K562 (cell line): Measurements from ENCODE around the gene HDAC6. TPM values are rescaled to one million over a fixed set of nuclear protein-coding genes. Genes with fewer than 3 reads are reported as not detected.

Experiments
- ATAC-seq: fragments of 200-7000 bp; cut with Tn5 transposase; 3 replicates; pipeline ENCODE4 v1.9.1; 2020; ENCODE audit warnings: moderate library complexity
- BruUV-seq: library from RNA; stranded (reverse); fragments of 400-500 nt; replicated peaks from 2 replicates; lab custom pipeline; 2021; lab: Mats Ljungman, UMichigan
- CTCF ChIA-PET: fragments of 300-600 bp; formaldehyde crosslinking; extraction: SDS; loops from one replicate; lab custom pipeline; 2021; ENCODE audit warnings: low intra/inter-chr PET ratio; lab: Yijun Ruan, JAX
- POLR2A ChIA-PET: fragments of 300-600, 350-650 bp; sonication (Branson Sonifier 250); formaldehyde crosslinking; extraction: SDS; loops from one replicate; lab custom pipeline; 2021; ENCODE audit warnings: antibody characterized with exemption, inconsistent platforms; lab: Yijun Ruan, JAX
- DNase-seq, 4 experiments: peaks; one replicate each; pipeline versions ENCODE4 v3.0.0 to v3.0.0-alpha.2; 2011 to 2018; ENCODE audit warnings: low spot score in 3 of 4, mixed read lengths in 3 of 4; ENCODE audit errors: extremely low read depth in 1 of 4
- FAIRE-seq: peaks from 2 replicates; lab custom pipeline; 2011; peaks lifted over from hg19 to GRCh38; lab: Jason Lieb, UNC
- H2AFZ ChIP-seq: 2 replicates; pipeline ENCODE4 v1.6.0; 2011; ENCODE audit warnings: low read depth, low read length, control low read depth, inconsistent platforms
- H3K27ac ChIP-seq: fragments of 200-600 bp; 3 replicates; pipeline ENCODE4 v1.8.0; 2011; ENCODE audit warnings: low read depth, mild to moderate bottlenecking, control low read depth, inconsistent platforms, low read length, moderate library complexity, mixed read lengths; ENCODE audit errors: extremely low read depth
- H3K27me3 ChIP-seq, 2 experiments: fragments of 300-600 bp in 1 of 2; 2 replicates in 1 of 2; 3 replicates in 1 of 2; pipeline versions ENCODE4 v1.6.0 to v1.8.0; 2011; ENCODE audit warnings: inconsistent platforms in 2 of 2, low read length in 2 of 2, mild to moderate bottlenecking in 1 of 2, mixed read lengths in 1 of 2, moderate library complexity in 1 of 2; ENCODE audit not compliant: control insufficient read depth in 2 of 2, insufficient read depth in 2 of 2
- H3K36me3 ChIP-seq: fragments of 300-600 bp; 3 replicates; pipeline ENCODE4 v1.8.0; 2011; ENCODE audit warnings: mild to moderate bottlenecking, low read length, inconsistent platforms; ENCODE audit not compliant: control insufficient read depth, insufficient read depth
- H3K4me1 ChIP-seq, 2 experiments: fragments of 200-600 bp in 1 of 2; replicated peaks in 1 of 2; 2 replicates in 1 of 2; 3 replicates in 1 of 2; pipeline versions ENCODE4 v1.5.1 to v1.8.0; 2011; ENCODE audit warnings: inconsistent platforms in 2 of 2, low read length in 2 of 2, mild to moderate bottlenecking in 1 of 2, mixed read lengths in 1 of 2, moderate library complexity in 1 of 2; ENCODE audit not compliant: control insufficient read depth in 2 of 2, insufficient read depth in 2 of 2
- H3K4me2 ChIP-seq: 2 replicates; pipeline ENCODE4 v1.6.1; 2011; ENCODE audit warnings: low read length, control low read depth, inconsistent platforms, mixed read lengths; ENCODE audit not compliant: insufficient read depth
- H3K4me3 ChIP-seq: fragments of 200-600 bp; sonication (generic), shearing (Covaris generic); 2 replicates; pipeline ENCODE4 v1.5.1; 2016; ENCODE audit warnings: control low read depth, inconsistent platforms
- H3K79me2 ChIP-seq: fragments of 200-600 bp; 3 replicates; pipeline ENCODE4 v1.8.0; 2011; ENCODE audit warnings: low read length, inconsistent platforms; ENCODE audit not compliant: control insufficient read depth, insufficient read depth
- H3K9ac ChIP-seq, 2 experiments: 2 replicates each; pipeline versions ENCODE4 v1.6.0 to v1.6.1; 2011; ENCODE audit warnings: low read depth in 2 of 2, low read length in 2 of 2, control low read depth in 1 of 2, inconsistent platforms in 1 of 2, mild to moderate bottlenecking in 1 of 2, mixed read lengths in 1 of 2; ENCODE audit not compliant: insufficient read depth in 1 of 2
- H3K9me1 ChIP-seq: one replicate; pipeline ENCODE4 v1.6.0; 2011; ENCODE audit warnings: inconsistent platforms, mild to moderate bottlenecking, low read length, moderate library complexity; ENCODE audit not compliant: control insufficient read depth, insufficient read depth
- H3K9me3 ChIP-seq: replicated peaks from 2 replicates; pipeline ENCODE4 v1.5.1; 2011; ENCODE audit warnings: low read depth, low read length, inconsistent platforms; ENCODE audit not compliant: control insufficient read depth, insufficient read depth
- H4K20me1 ChIP-seq: replicated peaks from 2 replicates; pipeline ENCODE4 v1.6.1; 2011; ENCODE audit warnings: low read length, inconsistent platforms, mixed read lengths; ENCODE audit not compliant: control insufficient read depth, insufficient read depth
- FOXJ3 ChIP-seq: sonication (generic); formaldehyde crosslinking; IDR thresholded peaks from 2 replicates; pipeline ENCODE4 v1.4.0; 2020; ENCODE audit warnings: mild to moderate bottlenecking, missing genetic modification reagents
- MYC ChIP-seq, 2 experiments: fragments of 250-450 bp in 1 of 2; sonication (Bioruptor Pico) in 1 of 2; IDR thresholded peaks; 2 replicates each; pipeline versions ENCODE4 v1.5.1 to v1.6.1; 2012 to 2021; ENCODE audit warnings: low read depth in 2 of 2, borderline replicate concordance in 1 of 2, improper control_type of control experiment in 1 of 2, low read length in 1 of 2, mild to moderate bottlenecking in 1 of 2, moderate library complexity in 1 of 2
- RBBP5 ChIP-seq: fragments of 200-600 bp; sonication (generic); IDR thresholded peaks from 2 replicates; pipeline ENCODE4 v1.6.1; 2012; ENCODE audit warnings: borderline replicate concordance, mild to moderate bottlenecking, low read length, control low read depth, inconsistent platforms; ENCODE audit not compliant: insufficient read depth, poor library complexity, severe bottlenecking
- RBM17 ChIP-seq: fragments of 200-400 bp; formaldehyde crosslinking; IDR thresholded peaks from 2 replicates; pipeline ENCODE4 v1.6.1; 2017; ENCODE audit warnings: low read depth, mild to moderate bottlenecking, low read length, borderline replicate concordance
- RFX1 ChIP-seq: fragments of 450-650 bp; IDR thresholded peaks from 2 replicates; pipeline ENCODE4 v1.6.1; 2016; ENCODE audit warnings: mild to moderate bottlenecking, moderate library complexity
- SP2 ChIP-seq: IDR thresholded peaks from 2 replicates; pipeline ENCODE4 v1.6.1; 2011; ENCODE audit warnings: mild to moderate bottlenecking, low read depth, low read length, moderate library complexity; ENCODE audit not compliant: poor library complexity, severe bottlenecking; ENCODE audit errors: extremely low read depth
- ZBTB49 ChIP-seq: sonication (generic); formaldehyde crosslinking; IDR thresholded peaks from 2 replicates; pipeline ENCODE4 v1.8.0; 2022; ENCODE audit warnings: missing genetic modification reagents, mild to moderate bottlenecking, borderline replicate concordance
- ZFP91 ChIP-seq: sonication (generic); formaldehyde crosslinking; IDR thresholded peaks from 2 replicates; pipeline ENCODE4 v1.8.0; 2022; ENCODE audit warnings: mild to moderate bottlenecking, missing genetic modification reagents
- ZNF766 ChIP-seq: fragments of 200-800 bp; sonication (Bioruptor generic); conservative IDR thresholded peaks from 2 replicates; pipeline ENCODE4 v1.6.1; 2016; ENCODE audit warnings: missing genetic modification characterization, missing compliant biosample characterization
- WGBS: fragments of 100-300 bp; shearing (Covaris generic); methylation state at CpG from one replicate; pipeline ENCODE4 v1.1.6; 2016; ENCODE audit warnings: low coverage, mixed read lengths; ENCODE audit not compliant: insufficient coverage; ENCODE audit errors: missing lambda C conversion rate; 5-methylcytosine and 5-hydroxymethylcytosine counted together
- in situ Hi-C: fragments of 300-500 bp; cut with MboI; formaldehyde crosslinking; loops from 4 replicates; pipeline ENCODE4 v1.15.0; 2018; ENCODE audit warnings: inconsistent platforms, mixed read lengths
- intact Hi-C: fragments of 100-400 bp; cut with micrococcal nuclease; formaldehyde crosslinking; loops from 2 replicates; pipeline ENCODE4 v1.14.2; 2022
- polyA plus RNA-seq, 8 experiments: library from polyadenylated mRNA; depleted of rRNA in 4 of 8; stranded (reverse) in 5 of 8; unstranded in 3 of 8; fragments of >200 nt; fragmentation: Nextera tagmentation in 2 of 8; fragmentation: Illumina TruSeq in 1 of 8; extraction: Ambion mirVana in 2 of 8; extraction: Trizol in 1 of 8; gene quantifications; 2 replicates each; pipeline versions ENCODE4 v1.2.1 to v1.2.3, GENCODE V29; 2011 to 2014; ENCODE audit warnings: inconsistent platforms in 1 of 8, missing spikeins in 1 of 8
- total RNA-seq, 7 experiments: library from RNA; depleted of rRNA in 6 of 7; stranded (reverse); fragments of >200 nt in 6 of 7; fragmentation: Illumina TruSeq in 2 of 7; extraction: Trizol in 2 of 7; gene quantifications; 2 replicates each; pipeline versions ENCODE4 v1.2.1 to v1.2.3, GENCODE V29; 2011 to 2021; ENCODE audit warnings: low replicate concordance in 1 of 7
- TF ChIP-seq, protein P1 (sequence below), 2 experiments: fragments of 450-650 bp; conservative IDR thresholded peaks; 2 replicates each; pipeline ENCODE4 v1.6.1; 2017; ENCODE audit warnings: mild to moderate bottlenecking in 2 of 2, moderate library complexity in 2 of 2
- TF ChIP-seq, protein P2 (sequence below): fragments of 250-450 bp; sonication (Bioruptor Pico); IDR thresholded peaks from 2 replicates; pipeline ENCODE4 v1.8.0; 2022; ENCODE audit warnings: inconsistent platforms

Gene HDAC6
- total and polyA plus RNA-seq, 9 of the 15 experiments (the other 6 are each of a cell fraction or from before 2014, with no cell fraction given): 29.9 to 101 (median 71.2) TPM

DNA sequence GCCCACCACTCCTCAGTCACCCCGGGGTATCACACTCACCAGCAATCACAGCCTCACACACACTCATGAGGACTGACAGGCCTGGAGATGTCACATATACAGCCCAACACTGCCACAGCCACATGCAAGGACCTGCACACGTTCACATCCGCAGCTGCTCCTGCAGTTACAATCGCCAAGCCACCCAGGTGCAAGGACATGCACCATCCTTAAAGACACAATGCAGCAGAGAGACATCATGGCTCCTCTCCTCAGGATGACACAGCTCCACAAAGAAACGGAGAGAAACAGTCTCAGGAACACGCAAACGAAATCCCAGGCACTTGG lies 32.5 kb downstream of the HDAC6 start:
- no peaks in the 10 kb centered on the region for H3K9me1 ChIP-seq
- POLR2A ChIA-PET: interaction anchor here (0.5 to 0.6 kb wide), 2 partner anchors 138 to 265 kb away, joined by 3 read pairs; partner anchors contain the start of gene KCND1
- no peak for FAIRE-seq
- intact Hi-C loops: no loop called here
- H3K79me2 ChIP-seq: no peaks in the 10 kb centered on the region
- H3K4me3 ChIP-seq: no peak overlapping the region
- no peak for DNase-seq
- H4K20me1 ChIP-seq: no peaks in the 10 kb centered on the region
- 33% methylated on average over 1 of the region's 7 CpGs for WGBS
- no peak for ATAC-seq
- H3K36me3 ChIP-seq: no peaks in the 10 kb centered on the region
- H3K9ac ChIP-seq: no peak overlapping the region
- in situ Hi-C loops: no loop called here
- H3K9me3 ChIP-seq: no peaks in the 10 kb centered on the region
- no peak overlapping the region for H3K4me2 ChIP-seq
- BruUV-seq: no TSS peak
- no peak overlapping the region for H2AFZ ChIP-seq
- H3K4me1 ChIP-seq: peaks cover 0 to 18% of the 10 kb centered on the region in 2 experiments; a peak in 2 of 5 replicates
- H3K27me3 ChIP-seq: no peaks in the 10 kb centered on the region
- CTCF ChIA-PET: no interaction called here
- H3K27ac ChIP-seq: no peak overlapping the region
- TF ChIP-seq ZNF766 (CRISPR knock-in tag): no peak
- TF ChIP-seq SP2: no peak
- TF ChIP-seq MYC (IDR thresholded peaks at IDR 0.05; ENCODE audit: low read depth, low read length): no peak
- TF ChIP-seq MYC (CRISPR knock-in tag; IDR thresholded peaks at IDR 0.05; ENCODE audit: borderline replicate concordance, low read depth): no peak
- no peak for TF ChIP-seq RBBP5
- TF ChIP-seq ZFP91 (CRISPR knock-in tag): no peak
- TF ChIP-seq, protein P1, sequence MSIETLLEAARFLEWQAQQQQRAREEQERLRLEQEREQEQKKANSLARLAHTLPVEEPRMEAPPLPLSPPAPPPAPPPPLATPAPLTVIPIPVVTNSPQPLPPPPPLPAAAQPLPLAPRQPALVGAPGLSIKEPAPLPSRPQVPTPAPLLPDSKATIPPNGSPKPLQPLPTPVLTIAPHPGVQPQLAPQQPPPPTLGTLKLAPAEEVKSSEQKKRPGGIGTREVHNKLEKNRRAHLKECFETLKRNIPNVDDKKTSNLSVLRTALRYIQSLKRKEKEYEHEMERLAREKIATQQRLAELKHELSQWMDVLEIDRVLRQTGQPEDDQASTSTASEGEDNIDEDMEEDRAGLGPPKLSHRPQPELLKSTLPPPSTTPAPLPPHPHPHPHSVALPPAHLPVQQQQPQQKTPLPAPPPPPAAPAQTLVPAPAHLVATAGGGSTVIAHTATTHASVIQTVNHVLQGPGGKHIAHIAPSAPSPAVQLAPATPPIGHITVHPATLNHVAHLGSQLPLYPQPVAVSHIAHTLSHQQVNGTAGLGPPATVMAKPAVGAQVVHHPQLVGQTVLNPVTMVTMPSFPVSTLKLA (conservative IDR thresholded peaks at IDR 0.05): no peak
- no peak for TF ChIP-seq RFX1
- TF ChIP-seq FOXJ3: no peak
- no peak for TF ChIP-seq RBM17
- TF ChIP-seq ZBTB49: no peak
- TF ChIP-seq, protein P2, sequence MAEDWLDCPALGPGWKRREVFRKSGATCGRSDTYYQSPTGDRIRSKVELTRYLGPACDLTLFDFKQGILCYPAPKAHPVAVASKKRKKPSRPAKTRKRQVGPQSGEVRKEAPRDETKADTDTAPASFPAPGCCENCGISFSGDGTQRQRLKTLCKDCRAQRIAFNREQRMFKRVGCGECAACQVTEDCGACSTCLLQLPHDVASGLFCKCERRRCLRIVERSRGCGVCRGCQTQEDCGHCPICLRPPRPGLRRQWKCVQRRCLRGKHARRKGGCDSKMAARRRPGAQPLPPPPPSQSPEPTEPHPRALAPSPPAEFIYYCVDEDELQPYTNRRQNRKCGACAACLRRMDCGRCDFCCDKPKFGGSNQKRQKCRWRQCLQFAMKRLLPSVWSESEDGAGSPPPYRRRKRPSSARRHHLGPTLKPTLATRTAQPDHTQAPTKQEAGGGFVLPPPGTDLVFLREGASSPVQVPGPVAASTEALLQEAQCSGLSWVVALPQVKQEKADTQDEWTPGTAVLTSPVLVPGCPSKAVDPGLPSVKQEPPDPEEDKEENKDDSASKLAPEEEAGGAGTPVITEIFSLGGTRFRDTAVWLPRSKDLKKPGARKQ (CRISPR knock-in tag): no peak
